GM12873 (cell line): ENCODE data around the gene TMBIM1.

ENCODE experiments used
- TF ChIP-seq, protein P1 (sequence below): IDR thresholded peaks from 2 replicates; pipeline ENCODE4 v1.5.1; 2012; ENCODE audit warnings: low read depth, mild to moderate bottlenecking, moderate library complexity, low read length, control low read depth; ENCODE audit not compliant: insufficient read depth; ENCODE audit errors: missing control alignments

Gene TMBIM1

DNA sequence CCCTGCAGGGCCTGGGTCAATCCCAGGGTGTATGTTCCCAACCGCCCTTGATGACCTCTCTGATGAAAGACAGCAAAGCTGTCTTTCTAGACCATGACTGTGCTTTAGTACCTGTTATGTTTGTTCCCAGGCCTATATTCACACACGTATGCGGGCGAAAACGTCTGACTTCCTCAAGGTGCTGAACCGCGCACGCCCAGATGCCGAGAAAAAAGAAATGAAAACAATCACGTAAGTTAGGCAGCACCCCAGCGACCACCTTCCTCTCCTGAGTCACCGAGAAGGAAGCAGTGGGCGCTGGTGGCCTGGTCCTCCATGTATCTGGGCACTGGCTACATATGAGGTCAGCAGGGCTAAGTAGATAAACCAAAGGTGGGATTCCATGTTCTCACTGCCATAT, 42.6 kb downstream of the TMBIM1 start:
- TF ChIP-seq, protein P1, sequence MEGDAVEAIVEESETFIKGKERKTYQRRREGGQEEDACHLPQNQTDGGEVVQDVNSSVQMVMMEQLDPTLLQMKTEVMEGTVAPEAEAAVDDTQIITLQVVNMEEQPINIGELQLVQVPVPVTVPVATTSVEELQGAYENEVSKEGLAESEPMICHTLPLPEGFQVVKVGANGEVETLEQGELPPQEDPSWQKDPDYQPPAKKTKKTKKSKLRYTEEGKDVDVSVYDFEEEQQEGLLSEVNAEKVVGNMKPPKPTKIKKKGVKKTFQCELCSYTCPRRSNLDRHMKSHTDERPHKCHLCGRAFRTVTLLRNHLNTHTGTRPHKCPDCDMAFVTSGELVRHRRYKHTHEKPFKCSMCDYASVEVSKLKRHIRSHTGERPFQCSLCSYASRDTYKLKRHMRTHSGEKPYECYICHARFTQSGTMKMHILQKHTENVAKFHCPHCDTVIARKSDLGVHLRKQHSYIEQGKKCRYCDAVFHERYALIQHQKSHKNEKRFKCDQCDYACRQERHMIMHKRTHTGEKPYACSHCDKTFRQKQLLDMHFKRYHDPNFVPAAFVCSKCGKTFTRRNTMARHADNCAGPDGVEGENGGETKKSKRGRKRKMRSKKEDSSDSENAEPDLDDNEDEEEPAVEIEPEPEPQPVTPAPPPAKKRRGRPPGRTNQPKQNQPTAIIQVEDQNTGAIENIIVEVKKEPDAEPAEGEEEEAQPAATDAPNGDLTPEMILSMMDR: no peak

DNA sequence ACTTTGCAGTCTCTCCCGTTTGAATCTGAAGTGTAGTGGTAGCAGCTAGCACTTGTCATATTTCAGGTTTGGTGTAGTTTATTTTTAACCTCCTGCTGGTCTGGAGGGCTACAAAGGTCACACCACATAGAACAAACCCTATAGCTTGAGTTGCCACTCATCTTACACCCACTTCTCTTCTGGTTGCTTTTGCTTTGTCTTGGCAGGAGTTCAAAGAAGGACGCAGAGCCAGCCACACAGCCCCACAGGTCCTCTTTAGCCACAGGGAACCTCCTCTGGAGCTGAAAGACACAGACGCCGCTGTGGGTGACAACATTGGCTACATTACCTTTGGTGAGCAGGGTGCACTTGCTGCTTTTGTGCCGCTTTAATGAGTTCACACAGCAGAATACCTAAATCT, 47.1 kb downstream of the TMBIM1 start:
- TF ChIP-seq, protein P1: no peak

DNA sequence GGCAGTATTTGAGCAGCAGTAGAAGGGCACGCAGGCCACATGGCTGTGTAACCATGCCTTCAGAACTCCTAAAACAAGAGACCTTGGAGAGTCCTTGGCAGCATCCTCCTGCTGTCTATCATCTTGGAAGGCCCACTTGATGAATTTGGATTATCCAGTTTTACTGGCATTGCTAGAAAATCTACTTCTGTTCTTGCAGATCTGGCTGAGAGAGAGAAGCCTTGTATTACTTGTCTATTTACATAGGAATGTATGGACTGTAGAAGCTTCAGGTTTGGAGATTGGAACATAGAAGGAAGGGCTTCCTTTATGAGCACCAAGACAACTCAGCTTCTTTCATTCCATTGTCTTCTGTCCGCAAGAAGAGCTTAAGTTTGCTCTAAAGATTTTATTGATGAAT, 47.6 kb downstream of the TMBIM1 start:
- TF ChIP-seq, protein P1: no peak

DNA sequence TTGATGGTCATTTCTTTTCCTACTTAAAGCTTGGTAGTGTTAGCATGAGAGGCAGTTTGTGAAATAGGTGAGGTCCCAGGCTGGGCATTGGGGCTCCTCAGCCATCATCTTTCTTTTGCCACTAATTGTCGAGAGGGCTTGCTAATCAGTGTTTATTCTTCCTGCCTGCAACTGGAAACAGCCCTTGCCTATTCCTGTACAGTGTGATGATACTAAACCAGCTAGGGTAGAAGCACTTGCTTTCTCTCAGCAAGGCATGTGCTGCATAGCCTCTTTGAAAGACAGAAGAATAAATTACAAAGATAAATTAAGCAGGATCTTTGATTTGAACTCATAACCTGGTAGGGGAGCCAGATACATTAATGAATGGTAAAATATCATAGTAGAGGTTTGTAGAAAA, 48.1 kb downstream of the TMBIM1 start:
- TF ChIP-seq, protein P1: no peak

DNA sequence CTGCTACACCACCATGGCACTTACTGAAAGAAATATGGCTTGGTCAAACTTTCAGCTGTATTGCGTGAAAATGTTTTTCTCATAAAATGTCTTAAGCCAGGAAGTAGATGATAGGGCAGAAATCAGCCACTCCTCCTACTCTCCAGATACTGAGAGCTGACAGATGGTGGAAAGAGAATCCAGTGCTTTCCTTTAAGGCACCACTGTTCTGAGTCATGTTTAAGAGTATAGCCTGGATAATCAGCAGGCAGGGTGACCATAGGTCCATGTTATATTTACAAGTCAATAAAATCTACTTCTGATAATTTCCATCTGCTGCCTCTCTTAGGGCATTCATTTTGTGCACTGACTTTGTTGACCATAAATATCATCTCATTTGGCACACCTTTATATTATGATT, 53.4 kb downstream of the TMBIM1 start:
- TF ChIP-seq, protein P1: no peak

DNA sequence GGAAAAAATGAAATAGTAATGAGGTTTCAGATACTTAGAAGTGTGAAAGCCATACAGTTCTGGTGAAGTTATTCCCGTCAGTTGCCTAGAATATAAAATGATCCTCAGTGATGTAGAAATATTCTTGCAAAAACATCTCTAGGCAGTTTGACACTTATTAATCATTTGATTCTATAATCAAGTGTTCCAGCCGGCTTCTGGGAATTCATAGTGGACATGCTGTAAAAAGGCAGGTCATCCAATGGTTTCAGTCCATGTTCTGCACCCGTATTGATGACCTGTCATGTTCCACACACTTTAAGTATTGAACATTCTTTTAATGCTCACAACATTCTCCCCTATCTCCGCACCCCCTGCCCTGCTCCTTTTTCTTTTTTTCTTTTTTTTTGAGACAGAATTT, 55.5 kb downstream of the TMBIM1 start:
- TF ChIP-seq, protein P1: no peak

DNA sequence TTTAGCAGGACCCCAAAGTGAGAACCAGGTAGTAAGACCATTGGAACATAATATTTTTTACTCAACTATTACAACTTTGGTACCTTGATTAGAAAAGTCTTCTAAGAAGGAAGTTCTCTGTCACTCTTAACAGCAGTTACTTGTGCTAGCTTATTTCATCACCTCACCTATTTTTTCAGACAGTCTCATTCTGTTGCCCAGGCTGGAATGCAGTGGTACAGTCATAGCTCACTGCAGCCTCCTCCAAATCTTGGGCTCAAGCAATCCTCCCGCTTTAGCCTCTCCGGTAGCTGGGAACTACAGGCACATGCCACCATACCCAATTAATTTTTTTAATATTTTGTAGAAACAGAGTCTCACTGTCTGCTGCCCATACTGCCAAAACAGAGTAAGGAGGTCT, 57.3 kb downstream of the TMBIM1 start:
- TF ChIP-seq, protein P1: no peak
